Activated naive CD8-positive, alpha-beta T cell (primary cell): Measurements from ENCODE around the gene RNF144A.
A peak's percentile ranks its signal among the peaks of the same experiment; 100 is the strongest.

Source experiments
- H3K27ac Mint-ChIP-seq: one replicate; pipeline ENCODE4 v1.8.0; 2021; ENCODE audit warnings: mixed read lengths
- H3K27me3 Mint-ChIP-seq: one replicate; pipeline ENCODE4 v1.8.0; 2021; ENCODE audit warnings: mixed read lengths
- H3K36me3 Mint-ChIP-seq: one replicate; pipeline ENCODE4 v1.8.0; 2021; ENCODE audit warnings: mixed read lengths
- H3K4me1 Mint-ChIP-seq: one replicate; pipeline ENCODE4 v1.8.0; 2021; ENCODE audit warnings: low read depth, mixed read lengths
- H3K4me3 Mint-ChIP-seq: one replicate; pipeline ENCODE4 v1.8.0; 2021; ENCODE audit warnings: mild to moderate bottlenecking, mixed read lengths
- H3K9me3 Mint-ChIP-seq: one replicate; pipeline ENCODE4 v1.8.0; 2021; ENCODE audit warnings: low read depth, mixed read lengths

RNF144A gene

DNA sequence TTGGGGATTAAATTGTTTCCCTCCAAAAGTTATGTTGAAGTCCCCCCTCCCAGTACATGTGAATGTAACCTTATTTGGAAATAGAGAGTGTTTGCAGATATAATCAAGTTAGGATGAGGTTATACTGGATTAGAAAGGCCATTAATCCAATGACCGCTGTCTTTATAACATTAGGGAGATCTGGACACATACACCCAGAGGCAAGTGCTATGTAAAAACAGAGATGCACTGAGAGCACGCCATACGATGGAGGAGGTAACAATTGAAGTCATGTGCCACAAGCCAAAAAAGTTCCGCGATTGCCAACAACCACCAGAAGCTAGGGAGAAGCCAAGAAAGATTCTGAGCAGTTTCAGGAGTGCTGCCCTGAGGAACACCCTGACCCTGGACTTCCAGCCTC, 153.3 kb downstream of the RNF144A start:
- Mint-ChIP-seq H3K9me3 (no peaks in the 10 kb centered on the region), H3K4me1 (peaks cover 3% of the 10 kb centered on the region), H3K36me3 (peaks cover 32% of the 10 kb centered on the region), H3K27me3 (no peaks in the 10 kb centered on the region), H3K4me3 (no peak overlapping the region), H3K27ac (no peak overlapping the region)

DNA sequence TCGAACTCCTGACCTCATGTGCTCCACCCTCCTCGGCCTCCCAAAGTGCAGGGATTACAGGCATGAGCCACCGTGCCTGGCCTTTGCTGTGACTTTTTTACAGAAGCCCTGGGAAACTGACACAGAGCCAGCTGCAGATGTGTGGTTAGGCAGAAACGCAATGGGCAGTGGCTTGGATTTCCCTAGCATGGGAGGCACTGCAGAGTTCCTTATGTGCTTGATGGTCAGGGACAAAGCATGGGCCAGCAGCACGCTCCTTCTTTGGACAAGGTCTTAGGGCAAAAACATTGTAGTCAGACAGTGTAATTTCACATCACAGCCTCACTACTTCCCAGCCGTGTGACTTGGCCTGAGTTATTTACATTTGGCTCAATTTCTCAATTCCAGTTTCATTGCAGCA, 153.9 kb downstream of the RNF144A start:
- Mint-ChIP-seq H3K36me3 (peaks cover 32% of the 10 kb centered on the region), H3K4me3 (no peak overlapping the region), H3K9me3 (no peaks in the 10 kb centered on the region), H3K27me3 (no peaks in the 10 kb centered on the region), H3K27ac (no peak overlapping the region), H3K4me1 (peaks cover 3% of the 10 kb centered on the region)

DNA sequence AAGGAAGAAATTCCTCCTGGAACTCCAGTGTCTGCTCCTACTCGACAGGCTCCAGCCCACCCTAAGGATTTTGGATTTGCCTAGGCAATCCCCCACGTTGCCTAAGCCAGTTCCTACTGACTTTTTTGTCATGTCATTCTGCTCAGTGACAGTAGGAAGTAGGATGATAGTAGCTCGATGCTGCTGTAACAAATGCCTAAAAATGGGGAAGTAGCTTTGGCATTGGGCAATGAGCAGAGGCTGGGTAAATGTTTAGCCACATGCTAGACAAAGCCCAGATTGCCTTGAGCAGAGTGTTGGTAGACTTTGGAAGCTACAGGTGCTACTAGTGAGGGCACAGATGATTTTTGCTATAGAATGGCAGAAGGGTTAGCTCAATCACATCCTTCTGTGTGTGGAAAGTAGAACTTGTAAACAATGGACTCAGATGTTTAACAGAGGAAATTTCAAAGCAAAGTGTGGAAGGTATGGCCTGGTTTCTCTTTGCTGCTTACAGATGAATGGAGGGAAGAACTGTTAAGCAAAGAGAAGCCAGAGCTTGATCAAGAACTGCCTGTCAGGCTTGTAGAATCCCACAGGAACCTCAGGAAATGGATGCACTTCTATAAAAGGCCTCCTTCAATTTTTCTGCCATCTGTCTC, 154.8 kb downstream of the RNF144A start:
- Mint-ChIP-seq H3K4me1 (peaks cover 3% of the 10 kb centered on the region), H3K27me3 (no peaks in the 10 kb centered on the region), H3K9me3 (no peaks in the 10 kb centered on the region), H3K4me3 (no peak overlapping the region), H3K36me3 (peaks cover 35% of the 10 kb centered on the region), H3K27ac (no peak overlapping the region)

DNA sequence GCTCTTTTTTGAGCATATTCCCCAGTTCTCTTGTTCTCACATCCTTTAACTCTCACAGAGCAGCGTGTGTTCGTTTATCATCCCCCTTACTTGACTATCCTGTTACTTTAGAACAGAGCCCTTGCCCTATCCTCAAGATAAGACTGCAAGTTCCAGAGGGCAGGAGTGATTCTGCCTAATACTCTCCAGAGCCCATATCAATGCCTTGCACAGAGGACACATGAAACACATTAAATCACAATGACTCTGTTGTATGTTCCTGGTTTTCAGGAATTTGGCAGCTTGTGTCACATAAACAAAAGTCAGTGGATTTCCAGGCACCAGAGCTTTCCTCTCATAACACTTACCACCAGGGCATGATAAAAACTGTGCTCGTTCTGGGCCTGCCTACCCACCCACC, 156.7 kb downstream of the RNF144A start:
- Mint-ChIP-seq H3K9me3 (no peaks in the 10 kb centered on the region), H3K36me3 (peaks cover 36% of the 10 kb centered on the region), H3K4me1 (no peaks in the 10 kb centered on the region), H3K27ac (peak overlapping the region; percentile 23), H3K27me3 (no peaks in the 10 kb centered on the region), H3K4me3 (no peak overlapping the region)

DNA sequence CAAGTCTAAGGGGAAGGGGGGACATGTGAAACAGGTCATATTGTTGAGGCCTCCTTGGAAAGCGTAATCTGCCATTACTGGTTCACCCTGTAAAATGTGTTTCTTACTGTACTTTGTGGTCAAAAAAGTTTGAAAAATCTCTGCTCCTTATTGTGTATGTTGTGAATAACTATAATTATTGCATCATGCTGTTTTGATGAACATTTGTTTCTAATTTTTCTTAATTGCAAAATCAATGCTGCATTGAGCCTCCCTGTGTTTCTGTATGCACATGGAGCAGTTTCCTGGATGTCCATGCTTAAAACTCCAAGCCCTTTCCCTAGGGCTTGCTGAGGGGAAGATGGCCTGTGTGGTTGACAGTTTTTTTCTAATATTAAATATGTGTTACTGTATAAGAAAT, 158.6 kb downstream of the RNF144A start:
- H3K4me1 Mint-ChIP-seq: no peaks in the 10 kb centered on the region
- H3K27me3 Mint-ChIP-seq: no peaks in the 10 kb centered on the region
- H3K4me3 Mint-ChIP-seq: no peak overlapping the region
- no peaks in the 10 kb centered on the region for H3K9me3 Mint-ChIP-seq
- peaks cover 30% of the 10 kb centered on the region for H3K36me3 Mint-ChIP-seq
- no peak overlapping the region for H3K27ac Mint-ChIP-seq

DNA sequence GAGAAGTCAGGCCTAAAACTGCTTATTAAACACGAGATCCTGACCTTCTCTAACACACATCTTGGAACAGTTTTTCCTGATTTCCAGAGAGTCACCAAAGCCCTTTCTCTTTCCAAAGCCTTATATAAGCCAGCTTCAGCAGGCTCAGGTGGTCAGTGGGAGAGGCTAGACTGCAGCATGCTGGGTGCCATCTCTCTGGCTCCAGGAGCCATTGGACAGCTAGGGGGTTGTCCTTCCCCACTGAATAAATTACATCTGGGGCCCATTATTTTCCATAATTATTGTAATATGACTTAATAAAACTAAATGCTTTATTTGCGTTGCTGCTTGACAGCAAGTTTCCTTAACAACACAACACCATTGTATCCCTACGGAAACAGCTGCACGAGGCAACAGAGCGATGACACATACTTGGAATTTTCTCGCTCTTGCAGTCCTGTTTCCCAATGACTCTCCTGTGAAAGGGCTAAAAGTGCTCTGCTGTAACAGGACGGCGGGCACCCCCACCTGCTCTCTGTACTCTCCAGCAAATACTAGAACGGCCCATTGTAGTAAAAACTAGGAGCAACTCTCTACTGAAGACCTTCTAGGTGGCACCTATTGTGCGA, 160.6 kb downstream of the RNF144A start:
- Mint-ChIP-seq H3K36me3 (peaks cover 25% of the 10 kb centered on the region), H3K4me1 (no peaks in the 10 kb centered on the region), H3K4me3 (no peak overlapping the region), H3K27ac (no peak overlapping the region), H3K9me3 (no peaks in the 10 kb centered on the region), H3K27me3 (no peaks in the 10 kb centered on the region)

DNA sequence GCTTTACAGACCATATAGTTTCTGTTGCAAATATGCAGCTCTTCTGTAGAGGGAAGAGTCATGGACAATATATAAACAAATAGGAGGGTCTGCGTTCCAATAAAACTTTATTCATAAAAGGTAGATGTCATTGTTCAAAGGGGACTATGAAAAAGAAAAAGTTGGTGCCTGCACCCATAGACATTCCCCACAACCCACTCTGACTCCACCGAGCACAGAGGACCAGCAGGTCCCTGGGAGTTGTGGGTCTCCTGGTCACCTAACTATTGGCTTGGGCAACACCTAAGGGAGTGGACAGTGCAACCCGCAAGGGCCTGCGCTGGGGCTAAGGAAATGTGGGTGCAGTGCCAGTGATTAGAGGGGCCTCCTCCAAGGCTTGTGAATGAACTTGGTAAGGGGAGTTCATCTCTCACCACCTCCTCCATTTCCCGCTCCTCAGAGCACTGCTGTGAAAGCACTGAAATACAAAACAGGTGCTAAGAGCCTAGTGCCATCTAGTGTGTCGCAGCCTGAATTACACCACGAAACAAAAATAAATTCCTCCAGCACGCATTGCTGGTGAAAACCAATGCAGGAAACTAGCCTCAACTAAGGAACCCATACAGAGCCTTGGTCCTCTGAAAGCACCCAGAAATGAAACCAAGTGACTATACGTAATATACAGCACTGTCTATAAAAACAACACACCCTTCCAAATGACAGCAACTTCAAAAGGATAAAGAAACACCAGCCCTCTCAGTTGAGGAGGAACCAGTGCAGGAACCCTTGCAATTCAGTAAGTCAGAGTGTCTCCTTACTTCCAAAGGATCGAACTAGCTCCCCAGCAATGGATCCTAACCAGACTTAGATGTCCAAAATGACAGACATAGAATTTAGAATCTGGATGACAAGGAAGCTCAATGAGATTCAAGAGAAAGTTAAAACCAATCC, 166.6 kb downstream of the RNF144A start:
- Mint-ChIP-seq H3K27me3 (no peaks in the 10 kb centered on the region), H3K9me3 (peaks cover 10% of the 10 kb centered on the region), H3K4me1 (no peaks in the 10 kb centered on the region), H3K27ac (no peak overlapping the region), H3K36me3 (peaks cover 13% of the 10 kb centered on the region), H3K4me3 (no peak overlapping the region)

DNA sequence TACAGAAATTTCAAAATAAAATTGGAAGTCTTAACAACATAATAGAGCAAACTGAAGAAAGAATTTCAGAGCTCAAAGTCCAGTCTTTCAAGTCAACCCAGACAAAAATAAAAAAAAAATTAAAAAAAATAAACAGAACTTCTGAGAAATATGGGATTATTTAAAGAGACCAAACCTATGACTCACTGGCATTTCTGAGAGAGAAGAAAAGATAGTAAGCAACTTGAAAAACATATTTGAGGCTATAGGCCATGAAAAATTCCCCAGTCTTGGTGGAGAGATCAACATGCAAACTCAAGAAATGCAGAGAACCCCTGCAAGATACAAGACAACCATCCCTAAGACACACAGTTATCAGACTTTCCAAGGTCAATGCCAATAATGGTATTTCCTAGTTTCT, 167.4 kb downstream of the RNF144A start:
- no peaks in the 10 kb centered on the region for H3K4me1 Mint-ChIP-seq

DNA sequence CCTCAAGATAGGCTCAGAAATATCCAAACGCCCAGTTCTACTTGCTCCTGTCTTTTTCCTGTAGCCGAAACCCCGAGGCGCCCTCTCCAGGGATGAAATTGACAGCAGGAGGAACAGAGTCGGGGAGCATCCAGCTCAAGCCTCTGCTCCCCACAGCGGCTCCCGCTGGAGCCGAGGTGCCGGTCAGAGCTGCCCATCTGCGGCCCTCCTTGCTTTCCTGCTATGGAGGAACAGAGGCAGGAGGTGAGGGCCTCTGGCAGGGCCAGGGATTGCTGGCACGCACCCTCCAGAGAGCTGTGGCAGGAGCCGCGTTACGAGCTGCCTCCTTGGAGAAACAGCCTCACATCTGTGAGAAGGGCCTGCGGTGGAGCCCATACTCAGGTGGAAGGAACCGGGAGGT, 172.1 kb downstream of the RNF144A start:
- Mint-ChIP-seq H3K9me3 (peaks cover under 1% of the 10 kb centered on the region), H3K4me1 (no peaks in the 10 kb centered on the region), H3K27ac (no peak overlapping the region), H3K4me3 (no peak overlapping the region), H3K36me3 (peaks cover 4% of the 10 kb centered on the region), H3K27me3 (no peaks in the 10 kb centered on the region)

More for the DNA sequence above, 167.4 kb downstream of the RNF144A start:
- no peak overlapping the region for H3K4me3 Mint-ChIP-seq
- peaks cover 10% of the 10 kb centered on the region for H3K9me3 Mint-ChIP-seq
- H3K27me3 Mint-ChIP-seq: no peaks in the 10 kb centered on the region
- H3K27ac Mint-ChIP-seq: no peak overlapping the region
- H3K36me3 Mint-ChIP-seq: peaks cover 13% of the 10 kb centered on the region

DNA sequence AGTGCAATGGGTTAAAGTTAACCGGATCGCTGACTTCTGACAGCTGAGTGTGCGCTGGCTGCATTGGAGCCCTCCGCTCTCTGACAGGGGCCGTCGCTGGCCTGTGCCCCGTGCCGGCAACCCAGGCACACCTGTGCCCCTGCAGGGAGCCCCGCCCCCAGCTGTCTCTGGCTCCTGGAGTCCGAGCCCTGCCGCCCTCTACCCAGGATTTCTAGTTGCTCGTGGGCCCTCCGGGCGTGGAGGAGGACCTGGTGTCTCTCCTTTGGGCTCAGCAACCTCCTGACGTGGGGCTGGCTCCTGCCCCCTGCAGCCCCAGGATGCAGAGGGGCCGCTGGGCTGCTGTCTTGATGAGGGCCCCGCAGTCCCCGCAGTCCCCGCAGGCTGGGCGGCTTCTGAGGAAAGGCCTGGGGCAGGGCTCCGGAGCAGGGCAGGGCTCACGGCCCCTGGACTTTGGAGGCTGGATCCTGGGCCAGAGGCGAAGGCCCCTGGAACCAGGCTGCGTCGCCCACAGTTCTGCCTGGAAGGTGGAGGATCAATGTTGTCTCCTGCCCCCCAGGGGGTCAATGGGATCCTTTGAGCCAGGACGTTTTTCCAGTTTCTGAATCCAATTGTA, 172.8 kb downstream of the RNF144A start:
- H3K27ac Mint-ChIP-seq: no peak overlapping the region
- peaks cover 4% of the 10 kb centered on the region for H3K36me3 Mint-ChIP-seq

DNA sequence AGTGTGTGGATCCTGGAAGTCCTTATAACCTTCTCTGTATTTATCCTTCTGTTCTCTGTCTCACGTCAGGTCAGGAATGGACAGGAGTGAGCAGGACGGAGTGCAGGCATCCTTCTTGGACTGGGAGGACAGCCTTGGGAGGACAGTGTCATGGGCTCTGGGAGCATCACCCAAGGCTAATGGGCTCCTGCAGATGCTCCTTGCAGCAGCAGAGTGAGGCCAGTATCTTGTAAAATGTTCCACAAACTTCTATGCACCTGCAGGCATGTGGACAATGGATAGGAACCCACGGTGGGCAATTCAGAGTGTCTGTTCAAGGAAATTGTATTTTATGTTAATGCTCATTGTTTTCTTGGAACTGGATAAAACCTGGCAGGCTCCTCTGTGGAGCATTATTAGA, 176.2 kb downstream of the RNF144A start:
- Mint-ChIP-seq H3K36me3 (peaks cover under 1% of the 10 kb centered on the region), H3K27ac (no peak overlapping the region), H3K9me3 (no peaks in the 10 kb centered on the region), H3K4me3 (no peak overlapping the region), H3K4me1 (peaks cover 8% of the 10 kb centered on the region), H3K27me3 (no peaks in the 10 kb centered on the region)

More for the DNA sequence above, 172.8 kb downstream of the RNF144A start:
- no peaks in the 10 kb centered on the region for H3K4me1 Mint-ChIP-seq
- no peak overlapping the region for H3K4me3 Mint-ChIP-seq
- H3K27me3 Mint-ChIP-seq: no peaks in the 10 kb centered on the region
- H3K9me3 Mint-ChIP-seq: no peaks in the 10 kb centered on the region
